GM12873 (cell line): ENCODE data around the gene NLGN1.

Source experiments
- CTCF ChIP-seq: IDR thresholded peaks from 2 replicates; pipeline ENCODE4 v1.5.1; 2012; ENCODE audit warnings: low read depth, mild to moderate bottlenecking, moderate library complexity, low read length, control low read depth; ENCODE audit not compliant: insufficient read depth; ENCODE audit errors: missing control alignments

Gene NLGN1

GRCh38 chr3:173819368-173819767 lies 421.8 kb downstream of the NLGN1 start:
- no peak for TF ChIP-seq CTCF

- no peak for TF ChIP-seq CTCF
Observed at GRCh38 chr3:173823911-173824460, 426.4 kb downstream of the NLGN1 start.

GRCh38 chr3:173825730-173826129 lies 428.2 kb downstream of the NLGN1 start:
- no peak for TF ChIP-seq CTCF

- no peak for TF ChIP-seq CTCF
Observed at GRCh38 chr3:173826416-173826815, 428.9 kb downstream of the NLGN1 start.

- no peak for TF ChIP-seq CTCF
Observed at GRCh38 chr3:173826901-173827609, 429.5 kb downstream of the NLGN1 start.

GRCh38 chr3:173838644-173839043 lies 441.1 kb downstream of the NLGN1 start:
- no peak for TF ChIP-seq CTCF

GRCh38 chr3:173839859-173840258 lies 442.3 kb downstream of the NLGN1 start:
- TF ChIP-seq CTCF = no peak

- TF ChIP-seq CTCF = no peak
Observed at GRCh38 chr3:173841334-173841733, 443.8 kb downstream of the NLGN1 start.
